ENCODE measurements around the gene PLA2G4A. TPM values are rescaled to one million over a fixed set of nuclear protein-coding genes. Genes with fewer than 3 reads are reported as not detected.

The PLA2G4A gene
- total and polyA plus RNA-seq, 2 donors (not counting 3 experiments of a cell fraction or from before 2014, with no cell fraction given), result 8.2 to 13.3 TPM

DNA sequence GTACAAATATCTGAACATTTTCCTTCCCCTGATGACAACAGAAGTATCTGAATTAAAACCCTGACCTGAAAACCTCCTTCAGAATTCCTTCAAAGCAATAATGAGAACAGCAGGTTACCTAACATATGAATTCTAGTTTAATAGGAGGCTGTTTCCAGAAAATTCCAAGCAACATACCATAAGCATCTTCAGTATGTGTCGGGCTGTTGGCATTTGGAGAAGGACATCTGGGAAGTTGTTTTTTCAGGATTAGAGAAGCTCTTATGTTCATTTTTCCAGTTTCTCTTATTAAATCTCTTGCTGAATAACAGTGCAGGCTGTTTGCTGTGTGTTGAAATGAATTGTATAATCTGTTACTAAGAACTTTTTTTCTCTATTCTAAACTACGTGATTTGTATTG lies 101.5 kb downstream of the PLA2G4A start:
- Histone ChIP-seq H3K9me1 (replicated peaks; ENCODE audit: control insufficient read depth, extremely low read depth, insufficient read depth, low read length) (no peaks in the 10 kb centered on the region), H3K79me2 (ENCODE audit: control insufficient read depth, insufficient read depth, low read length) (no peaks in the 10 kb centered on the region), H3K4me3 (replicated peaks in 1 of 3; ENCODE audit: insufficient read depth in 1 of 3, low read depth in 1 of 3, low read length in 3 of 3) (no peak overlapping the region), H3K4me2 (ENCODE audit: insufficient read depth, low read length) (no peak overlapping the region), H3K27ac (ENCODE audit: insufficient read depth, low read depth, low read length) (no peak overlapping the region), H3K4me1 (ENCODE audit: control insufficient read depth, extremely low read depth, insufficient read depth, low read length) (peaks cover 5% of the 10 kb centered on the region), H3K27me3 (ENCODE audit: control insufficient read depth in 2 of 2, insufficient read depth in 2 of 2, low read length in 2 of 2) (no peaks in the 10 kb centered on the region), H3K9ac (replicated peaks; ENCODE audit: extremely low read depth, insufficient read depth, low read length) (no peak overlapping the region), H3K36me3 (ENCODE audit: control insufficient read depth in 2 of 2, extremely low read depth in 1 of 2, insufficient read depth in 2 of 2, low read length in 2 of 2) (no peaks in the 10 kb centered on the region), H4K20me1 (replicated peaks; ENCODE audit: control insufficient read depth, extremely low read depth, insufficient read depth, low read length) (no peaks in the 10 kb centered on the region), H3K9me3 (replicated peaks; ENCODE audit: control insufficient read depth, insufficient read depth, low read length) (no peaks in the 10 kb centered on the region), H2AFZ (ENCODE audit: low read depth, low read length) (no peak overlapping the region)
- intact Hi-C loops (cut with micrococcal nuclease) (no loop called here), dilution Hi-C loops (cut with MboI; ENCODE audit: extremely low pct_ligation_motif_present, low sequenced_read_pairs) (no loop called here)
- CTCF ChIA-PET, result interaction anchor here (0.9 to 3.5 kb wide), 4 partner anchors 13 to 68 kb away, joined by 3 to 11 read pairs (median 4); no protein-coding TSS in a partner anchor
- FAIRE-seq (no peak), DNase-seq (ENCODE audit: low read depth, low spot score) (no peak)
- TF ChIP-seq, protein P1, sequence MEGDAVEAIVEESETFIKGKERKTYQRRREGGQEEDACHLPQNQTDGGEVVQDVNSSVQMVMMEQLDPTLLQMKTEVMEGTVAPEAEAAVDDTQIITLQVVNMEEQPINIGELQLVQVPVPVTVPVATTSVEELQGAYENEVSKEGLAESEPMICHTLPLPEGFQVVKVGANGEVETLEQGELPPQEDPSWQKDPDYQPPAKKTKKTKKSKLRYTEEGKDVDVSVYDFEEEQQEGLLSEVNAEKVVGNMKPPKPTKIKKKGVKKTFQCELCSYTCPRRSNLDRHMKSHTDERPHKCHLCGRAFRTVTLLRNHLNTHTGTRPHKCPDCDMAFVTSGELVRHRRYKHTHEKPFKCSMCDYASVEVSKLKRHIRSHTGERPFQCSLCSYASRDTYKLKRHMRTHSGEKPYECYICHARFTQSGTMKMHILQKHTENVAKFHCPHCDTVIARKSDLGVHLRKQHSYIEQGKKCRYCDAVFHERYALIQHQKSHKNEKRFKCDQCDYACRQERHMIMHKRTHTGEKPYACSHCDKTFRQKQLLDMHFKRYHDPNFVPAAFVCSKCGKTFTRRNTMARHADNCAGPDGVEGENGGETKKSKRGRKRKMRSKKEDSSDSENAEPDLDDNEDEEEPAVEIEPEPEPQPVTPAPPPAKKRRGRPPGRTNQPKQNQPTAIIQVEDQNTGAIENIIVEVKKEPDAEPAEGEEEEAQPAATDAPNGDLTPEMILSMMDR (IDR thresholded peaks at IDR 0.05; ENCODE audit: extremely low read depth in 1 of 2, insufficient read depth in 1 of 2, low read depth in 1 of 2, low read length in 2 of 2), result no peak
- no peak for TF ChIP-seq GATA2 (IDR thresholded peaks at IDR 0.05; ENCODE audit: insufficient read depth, insufficient read length, low read depth, low read length)
- no peak for TF ChIP-seq POLR2A (IDR thresholded peaks at IDR 0.05; ENCODE audit: low read depth, low read length)
- no peak for TF ChIP-seq POLR2AphosphoS5 (IDR thresholded peaks at IDR 0.05; ENCODE audit: insufficient read depth, low read depth, low read length)
- no peak for TF ChIP-seq FOS (IDR thresholded peaks at IDR 0.05; ENCODE audit: borderline replicate concordance, insufficient read depth, low read length)
- TF ChIP-seq, protein P2, sequence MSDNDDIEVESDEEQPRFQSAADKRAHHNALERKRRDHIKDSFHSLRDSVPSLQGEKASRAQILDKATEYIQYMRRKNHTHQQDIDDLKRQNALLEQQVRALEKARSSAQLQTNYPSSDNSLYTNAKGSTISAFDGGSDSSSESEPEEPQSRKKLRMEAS (IDR thresholded peaks at IDR 0.05; ENCODE audit: insufficient read depth, insufficient read length), result no peak
- no peak for TF ChIP-seq JUN (IDR thresholded peaks at IDR 0.05; ENCODE audit: borderline replicate concordance, insufficient read depth, insufficient read length, low read depth)
- POLR2A ChIA-PET, result no interaction called here
- no TSS peak for BruUV-seq (replicated peaks)
